Natural killer cell (primary cell): ENCODE data around the gene GATA6. TPM values are rescaled to one million over a fixed set of nuclear protein-coding genes. Genes with fewer than 3 reads are reported as not detected.

Source experiments
- ATAC-seq, 3 donors: fragments of 150-1000 bp in 2 of 3; fragments of 200-7000 bp in 1 of 3; cut with Tn5 transposase; 1 replicate in 1 of 3; 2 replicates in 2 of 3; pipeline ENCODE4 v1.10.0; 2021; ENCODE audit warnings: mild to moderate bottlenecking in 2 of 3, moderate library complexity in 2 of 3
- DNase-seq, 2 donors: peaks; one replicate each; pipeline versions ENCODE4 v3.0.0 to v3.0.0-alpha.2; 2013 to 2021; ENCODE audit warnings: mixed read lengths in 1 of 2
- H3K27ac ChIP-seq: one replicate; pipeline ENCODE4 v1.5.1; 2013; ENCODE audit warnings: mild to moderate bottlenecking, low read length
- H3K27me3 ChIP-seq: one replicate; pipeline ENCODE4 v1.6.1; 2013; ENCODE audit warnings: low read length; ENCODE audit not compliant: control insufficient read depth, insufficient read depth
- H3K36me3 ChIP-seq: one replicate; pipeline ENCODE4 v1.6.1; 2013; ENCODE audit warnings: low read length; ENCODE audit not compliant: control insufficient read depth, insufficient read depth
- H3K4me1 ChIP-seq: one replicate; pipeline ENCODE4 v1.6.1; 2013; ENCODE audit warnings: low read length; ENCODE audit not compliant: control insufficient read depth, insufficient read depth
- H3K4me3 ChIP-seq: one replicate; pipeline ENCODE4 v1.5.1; 2013; ENCODE audit warnings: low read length
- H3K9me3 ChIP-seq: one replicate; pipeline ENCODE4 v1.6.1; 2013; ENCODE audit warnings: low read length; ENCODE audit not compliant: control insufficient read depth, insufficient read depth
- H3K27ac Mint-ChIP-seq, 2 donors: one replicate each; pipeline ENCODE4 v1.8.0; 2022; ENCODE audit warnings: mild to moderate bottlenecking in 2 of 2, mixed read lengths in 2 of 2, moderate library complexity in 1 of 2
- H3K27me3 Mint-ChIP-seq, 2 donors: one replicate each; pipeline ENCODE4 v1.8.0; 2022; ENCODE audit warnings: low read depth in 2 of 2, mixed read lengths in 2 of 2
- H3K36me3 Mint-ChIP-seq: one replicate; pipeline ENCODE4 v1.8.0; 2022; ENCODE audit warnings: mixed read lengths
- H3K4me1 Mint-ChIP-seq, 2 donors: one replicate each; pipeline ENCODE4 v1.8.0; 2022; ENCODE audit warnings: mixed read lengths in 2 of 2
- H3K4me3 Mint-ChIP-seq: one replicate; pipeline ENCODE4 v1.8.0; 2022; ENCODE audit warnings: mild to moderate bottlenecking, moderate library complexity, mixed read lengths
- H3K9me3 Mint-ChIP-seq, 2 donors: one replicate each; pipeline ENCODE4 v1.8.0; 2022; ENCODE audit warnings: mixed read lengths in 2 of 2
- CTCF ChIP-seq: fragments of 200-600 bp; IDR thresholded peaks from one replicate; pipeline ENCODE4 v1.8.0; 2022; ENCODE audit warnings: antibody characterized with exemption
- WGBS: methylation state at CpG from one replicate; pipeline ENCODE4 v1.1.7; 2013; ENCODE audit warnings: missing lambda C conversion rate; ENCODE audit not compliant: insufficient coverage; 5-methylcytosine and 5-hydroxymethylcytosine counted together
- intact Hi-C: fragments of 100-400 bp; cut with micrococcal nuclease; formaldehyde crosslinking; loops from one replicate; pipeline ENCODE4 v1.14.2; 2022
- total RNA-seq, 4 donors: library from RNA; stranded (reverse); fragments of 120-200 nt in 1 of 4; gene quantifications; one replicate each; pipeline versions ENCODE4 v1.2.3 to v1.2.4, GENCODE V29; 2013 to 2022

The GATA6 gene
- total RNA-seq, 3 donors from 2014 or later (not counting 1 experiment from before 2014, with no cell fraction given): 0.54 to 1.1 (median 1.0) TPM

GRCh38 chr18:22250026-22250425, 80.6 kb downstream of the GATA6 start:
- Mint-ChIP-seq H3K36me3 (no peaks in the 10 kb centered on the region), H3K9me3 (no peaks in the 10 kb centered on the region), H3K4me3 (no peak overlapping the region), H3K27me3 (peaks cover 16 to 26% of the 10 kb centered on the region in 2 donors), H3K4me1 (peaks cover 15 to 20% of the 10 kb centered on the region in 2 donors), H3K27ac (no peak overlapping the region)
- H3K9me3 ChIP-seq: no peaks in the 10 kb centered on the region
- 92% methylated on average over 4 of the region's 4 CpGs for WGBS
- no peak overlapping the region for H3K4me3 ChIP-seq
- H3K4me1 ChIP-seq: peaks cover 16% of the 10 kb centered on the region
- intact Hi-C loops: no loop called here
- no peaks in the 10 kb centered on the region for H3K27me3 ChIP-seq
- no peak for DNase-seq
- no peak for TF ChIP-seq CTCF
- no peak for ATAC-seq
- no peak overlapping the region for H3K27ac ChIP-seq
- H3K36me3 ChIP-seq: no peaks in the 10 kb centered on the region

GRCh38 chr18:22250591-22250996, 81.2 kb downstream of the GATA6 start:
- DNase-seq (no peak), ATAC-seq (no peak)
- Histone ChIP-seq H3K4me3 (no peak overlapping the region), H3K27ac (no peak overlapping the region), H3K9me3 (no peaks in the 10 kb centered on the region), H3K36me3 (no peaks in the 10 kb centered on the region), H3K4me1 (peaks cover 16% of the 10 kb centered on the region), H3K27me3 (no peaks in the 10 kb centered on the region)
- Mint-ChIP-seq H3K4me3 (no peak overlapping the region), H3K27ac (no peak overlapping the region), H3K4me1 (peaks cover 19 to 25% of the 10 kb centered on the region in 2 donors), H3K9me3 (no peaks in the 10 kb centered on the region), H3K27me3 (peaks cover 20 to 28% of the 10 kb centered on the region in 2 donors), H3K36me3 (no peaks in the 10 kb centered on the region)
- TF ChIP-seq CTCF: no peak
- intact Hi-C loops: no loop called here
- WGBS: 86% methylated on average over 8 of the region's 8 CpGs

Other genes with a start within 250 kb of the GATA6 start
- gene CTAGE1, start 248.3 kb downstream of the GATA6 start, total RNA-seq: not detected